Measurements from ENCODE around the gene PSMD11.
"Not testable (repeated sequence)": the region's sequence is repeated elsewhere in the genome, so short reads cannot be mapped to it uniquely, and the experiment has no call there.

DNA sequence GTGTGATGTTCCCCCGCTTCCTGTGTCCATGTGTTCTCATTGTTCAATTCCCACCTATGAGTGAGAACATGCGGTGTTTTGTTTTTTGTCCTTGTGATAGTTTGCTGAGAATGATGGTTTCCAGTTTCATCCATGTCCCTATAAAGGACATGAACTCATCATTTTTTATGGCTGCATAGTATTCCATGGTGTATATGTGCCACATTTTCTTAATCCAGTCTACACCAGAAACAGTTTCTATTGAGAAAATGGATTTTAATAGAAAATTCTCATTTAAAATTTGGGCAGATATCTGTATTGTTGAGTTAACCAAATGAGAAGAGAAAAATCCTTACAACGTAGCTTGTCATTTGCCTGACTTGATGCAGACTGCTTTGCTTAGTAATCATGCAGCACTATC lies 34.2 kb upstream of the PSMD11 start:
- not testable (repeated sequence) for TF ChIP-seq POLR2AphosphoS5 (IDR thresholded peaks at IDR 0.05; ENCODE audit: low read depth, low read length); MAFK (IDR thresholded peaks at IDR 0.05; ENCODE audit: low read depth, low read length); EZH2 (IDR thresholded peaks at IDR 0.05; ENCODE audit: low read depth, low read length, severe bottlenecking); ATF3 (IDR thresholded peaks at IDR 0.05; ENCODE audit: insufficient read depth, low read depth, low read length); CTCF (IDR thresholded peaks at IDR 0.05; ENCODE audit: control extremely low read depth in 1 of 3, insufficient read depth in 1 of 3, low read depth in 1 of 3, low read length in 3 of 3); ATF2 (IDR thresholded peaks at IDR 0.05; ENCODE audit: low read length); ASH2L (IDR thresholded peaks at IDR 0.05; ENCODE audit: low read length); SP2 (IDR thresholded peaks at IDR 0.05; ENCODE audit: low read length); TAF1 (IDR thresholded peaks at IDR 0.05; ENCODE audit: low read depth, low read length); NRF1 (IDR thresholded peaks at IDR 0.05; ENCODE audit: low read depth, low read length); JUN (IDR thresholded peaks at IDR 0.05; ENCODE audit: low read depth, low read length); CHD1 (IDR thresholded peaks at IDR 0.05; ENCODE audit: low read depth, low read length)
